HL-60 (cell line): ENCODE measurements around the gene LRPAP1.
A peak's percentile ranks its signal among the peaks of the same experiment; 100 is the strongest.

Source experiments
- DNase-seq, 2 experiments: peaks; one replicate each; pipeline ENCODE4 v3.0.0-alpha.2; 2010 to 2020; ENCODE audit warnings: low read depth in 1 of 2, low spot score in 1 of 2
- H3K27ac ChIP-seq: fragments of 250-450 bp; sonication (Bioruptor Pico); replicated peaks from 2 replicates; pipeline ENCODE4 v1.5.1; 2020; ENCODE audit warnings: mild to moderate bottlenecking, moderate library complexity
- H3K27me3 ChIP-seq: fragments of 250-450 bp; sonication (Bioruptor Pico); 2 replicates; pipeline ENCODE4 v1.5.1; 2021; ENCODE audit warnings: mild to moderate bottlenecking, moderate library complexity; ENCODE audit not compliant: insufficient read depth, poor library complexity, severe bottlenecking
- H3K4me3 ChIP-seq: replicated peaks from 2 replicates; pipeline ENCODE4 v1.5.1; 2011; ENCODE audit warnings: mild to moderate bottlenecking, control low read depth, low read length; ENCODE audit not compliant: insufficient read depth
- CTCF ChIP-seq: IDR thresholded peaks from one replicate; pipeline ENCODE4 v1.5.1; 2011; ENCODE audit warnings: low read length, control low read depth, inconsistent platforms; ENCODE audit not compliant: insufficient read depth
- GABPA ChIP-seq: IDR thresholded peaks from 2 replicates; pipeline ENCODE4 v1.6.1; 2012; ENCODE audit warnings: low read depth
- POLR2AphosphoS5 ChIP-seq: IDR thresholded peaks from 2 replicates; pipeline ENCODE4 v1.6.1; 2012; ENCODE audit warnings: low read depth
- REST ChIP-seq: IDR thresholded peaks from 2 replicates; pipeline ENCODE4 v1.6.1; 2012; ENCODE audit warnings: low read depth; ENCODE audit not compliant: insufficient replicate concordance
- SPI1 ChIP-seq: IDR thresholded peaks from 2 replicates; pipeline ENCODE4 v1.6.1; 2012; ENCODE audit warnings: low read depth, mild to moderate bottlenecking, borderline replicate concordance

LRPAP1 gene

GRCh38 chr4:3532751-3533422 is 665 bp upstream of the LRPAP1 start:
- no peak overlapping the region for H3K27ac ChIP-seq
- TF ChIP-seq SPI1 (no peak), POLR2AphosphoS5 (no peak), CTCF (no peak), GABPA (no peak)
- DNase-seq: no peak
- no peaks in the 10 kb centered on the region for H3K27me3 ChIP-seq
- peak overlapping the region; percentile 92 for H3K4me3 ChIP-seq

- H3K27ac ChIP-seq: peak overlapping the region; percentile 67
- DNase-seq: peak in 1 of 2 experiments; percentile 16
- peak overlapping the region; percentile 92 for H3K4me3 ChIP-seq
- TF ChIP-seq POLR2AphosphoS5: no peak
- no peak for TF ChIP-seq SPI1
- TF ChIP-seq CTCF: no peak
- no peak for TF ChIP-seq REST
- TF ChIP-seq GABPA: no peak
- H3K27me3 ChIP-seq: no peaks in the 10 kb centered on the region
Measured at GRCh38 chr4:3531318-3531878, 824 bp downstream of the LRPAP1 start.

- H3K27me3 ChIP-seq: no peaks in the 10 kb centered on the region
- peak; percentile 22 to 48 for DNase-seq
- TF ChIP-seq GABPA (no peak), SPI1 (peak; percentile 44)
- H3K27ac ChIP-seq: peak overlapping the region; percentile 67
- peak overlapping the region; percentile 92 for H3K4me3 ChIP-seq
Measured at GRCh38 chr4:3530663-3531254, 1.5 kb downstream of the LRPAP1 start.

GRCh38 chr4:3530051-3530450 is 2.2 kb downstream of the LRPAP1 start:
- Histone ChIP-seq H3K4me3 (peak overlapping the region; percentile 92), H3K27ac (peak overlapping the region; percentile 67), H3K27me3 (no peaks in the 10 kb centered on the region)
- no peak for DNase-seq
- TF ChIP-seq CTCF: no peak
- TF ChIP-seq REST: no peak
- no peak for TF ChIP-seq POLR2AphosphoS5
- TF ChIP-seq SPI1: no peak
- TF ChIP-seq GABPA: no peak
